Amygdala (tissue), 56 donors: ENCODE results near the gene ANXA11.

ENCODE experiments used
- DNase-seq, 56 donors: peaks; one replicate each; lab custom pipeline; 2025; lab: John Stamatoyannopoulos, UW

The ANXA11 gene

DNA sequence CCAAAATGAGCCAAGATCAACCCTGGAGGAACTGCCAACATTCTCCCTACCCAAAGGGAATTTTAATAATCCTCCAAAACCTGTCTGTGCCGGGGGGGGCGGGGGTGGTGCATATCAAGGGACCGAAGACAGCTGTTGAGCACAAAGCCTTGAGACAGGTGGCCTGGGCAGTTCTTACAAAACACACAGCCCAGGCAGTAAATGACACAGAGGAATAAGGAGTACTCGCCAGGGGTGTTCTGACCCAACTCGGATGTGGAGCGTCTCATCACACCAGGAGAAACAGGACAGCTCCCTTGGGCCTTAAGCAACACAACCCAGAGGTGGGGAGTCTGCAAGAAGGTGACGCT, 37.2 kb downstream of the ANXA11 start:
- peak in 1 of 56 donors; percentile 33 for DNase-seq

DNA sequence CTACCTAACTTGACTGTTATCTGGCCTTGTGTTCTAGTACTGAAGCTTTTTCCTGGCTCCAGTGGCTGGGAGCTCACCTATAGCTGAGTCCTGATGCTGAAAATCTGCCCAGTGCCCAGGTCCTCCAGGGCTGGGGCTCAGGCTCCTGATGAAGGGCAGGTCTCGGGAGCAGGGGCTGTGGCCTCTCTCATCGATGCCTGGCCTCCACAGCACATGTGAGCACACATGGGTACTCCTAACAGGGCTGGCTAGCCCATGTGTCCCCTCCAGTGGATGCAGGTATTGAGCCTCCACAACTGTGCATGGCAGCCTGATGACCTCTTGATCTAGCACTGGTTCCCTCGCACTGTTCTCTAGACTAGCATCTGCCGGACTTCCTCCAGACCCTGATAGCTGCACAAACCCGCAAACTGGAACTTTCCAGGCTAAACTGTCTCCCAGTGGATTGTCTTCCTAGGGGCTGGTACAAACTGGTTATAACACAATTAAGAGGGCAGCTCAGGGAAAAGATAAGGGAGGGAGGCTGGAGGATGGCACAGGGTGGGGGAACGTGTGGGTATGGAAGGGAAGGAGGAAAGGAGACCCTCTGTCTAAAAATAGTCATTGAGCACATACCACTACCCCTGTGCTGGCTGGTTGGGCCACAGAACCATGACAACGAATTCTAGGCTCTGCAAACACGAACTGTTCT, 37.7 kb downstream of the ANXA11 start:
- DNase-seq = no peak

DNA sequence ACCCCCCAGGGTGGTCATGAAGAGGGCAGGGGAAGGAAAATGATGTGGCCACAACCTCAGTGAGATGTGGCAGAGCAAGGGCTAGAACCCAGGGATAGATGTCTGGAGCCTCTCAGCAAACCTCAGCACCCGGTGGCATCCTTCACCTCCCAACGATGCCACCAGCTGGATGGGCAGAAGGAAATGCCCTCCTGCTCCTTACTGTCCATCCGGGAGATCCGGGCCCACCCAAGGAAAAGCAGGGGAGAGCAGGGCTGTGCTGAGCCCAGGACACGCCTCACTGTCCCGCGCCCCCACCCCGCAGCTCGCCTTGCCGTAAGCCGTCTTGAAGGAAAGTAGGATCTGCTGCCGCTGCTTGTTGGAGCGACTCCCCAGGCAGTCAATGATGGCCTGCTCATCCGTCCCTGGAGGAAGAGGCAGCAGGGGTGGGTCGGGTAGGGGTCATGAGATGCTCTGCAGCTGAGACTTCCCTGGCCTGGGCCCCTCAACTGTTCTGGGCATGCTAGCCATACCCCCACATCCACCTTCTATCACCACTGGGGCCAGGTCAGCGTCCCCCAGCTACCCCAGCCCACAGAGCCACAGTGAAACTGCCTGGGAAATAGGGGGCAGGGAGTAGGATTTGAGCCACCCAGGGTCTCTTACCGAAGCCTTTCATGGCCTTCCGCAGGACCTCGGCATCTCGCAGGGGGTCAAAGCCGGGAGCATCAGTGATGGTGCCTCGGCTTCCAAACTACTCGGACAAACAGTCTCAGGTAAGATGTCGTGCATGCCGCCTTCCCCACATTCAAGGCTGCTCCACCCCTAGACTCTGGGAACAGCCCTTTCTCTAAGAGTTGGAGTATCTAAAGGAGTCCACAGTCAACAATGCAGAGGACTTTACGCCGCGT, 38.5 kb downstream of the ANXA11 start:
- no peak for DNase-seq

DNA sequence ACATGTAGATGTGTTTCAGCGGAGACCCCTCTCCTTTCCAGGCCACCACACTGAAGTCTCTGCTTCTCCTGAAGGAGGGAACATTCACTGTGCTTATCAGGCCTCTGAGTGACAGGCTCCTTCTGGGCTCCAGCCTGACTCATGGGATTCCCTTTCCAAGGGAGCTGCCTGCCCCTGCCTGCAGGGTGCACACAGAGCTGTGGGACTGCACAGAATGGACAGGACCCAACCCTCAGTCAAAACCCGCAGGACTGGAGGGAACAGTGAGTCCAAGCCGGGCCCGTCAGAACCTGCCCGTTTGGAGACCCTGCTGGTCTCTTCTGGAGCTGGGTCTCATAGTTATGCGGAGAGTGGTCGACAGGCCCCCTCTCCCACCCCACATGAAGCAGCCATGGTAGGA, 40.2 kb downstream of the ANXA11 start:
- no peak for DNase-seq

DNA sequence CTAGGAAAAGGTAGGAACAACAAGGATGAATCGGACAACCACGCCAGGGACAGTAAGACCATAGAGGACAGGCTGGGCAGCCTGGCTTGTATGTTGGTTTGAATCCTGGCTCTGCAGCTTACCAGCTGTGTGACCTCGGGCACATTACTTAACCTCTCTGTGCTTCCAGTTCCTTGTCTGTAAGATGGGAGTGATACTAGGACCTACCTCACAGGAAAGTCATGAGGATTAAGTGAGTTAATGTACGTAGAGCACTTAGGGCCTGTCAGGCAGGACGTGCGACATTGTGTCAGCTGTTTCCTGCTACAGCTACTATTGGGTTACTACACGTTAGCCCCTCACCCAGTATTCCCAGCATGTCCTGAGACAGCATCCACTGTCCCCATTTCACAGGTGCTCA, 40.7 kb downstream of the ANXA11 start:
- no peak for DNase-seq

DNA sequence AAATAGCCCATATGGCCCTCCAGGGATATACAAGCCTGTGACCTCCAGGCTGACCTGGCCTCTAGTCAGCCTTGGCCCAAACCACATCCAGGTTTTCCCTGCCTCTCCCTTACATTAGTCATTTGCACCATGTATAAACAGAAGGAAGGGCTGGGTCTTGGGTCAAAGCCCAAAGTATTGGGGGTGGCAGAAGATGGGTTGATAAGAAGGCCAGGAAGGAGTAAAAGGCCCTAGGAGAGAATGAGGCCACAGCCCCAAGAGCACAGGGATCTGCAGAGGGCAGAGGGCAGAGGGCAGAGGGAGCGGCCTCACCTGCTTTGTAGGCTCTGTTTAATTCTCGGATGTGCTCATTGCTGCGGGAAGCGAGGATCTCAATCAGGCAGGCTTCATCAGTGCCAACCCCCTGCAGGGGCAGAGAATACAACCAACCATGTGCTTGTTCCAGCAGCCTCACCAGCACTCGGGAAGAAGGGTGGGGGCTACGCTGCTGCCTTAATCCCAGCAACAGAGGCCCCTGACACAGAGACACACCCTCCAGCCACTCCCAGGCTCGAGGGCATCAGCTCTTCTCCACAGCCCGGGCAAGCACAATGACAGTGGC, 41.5 kb downstream of the ANXA11 start:
- DNase-seq = no peak

DNA sequence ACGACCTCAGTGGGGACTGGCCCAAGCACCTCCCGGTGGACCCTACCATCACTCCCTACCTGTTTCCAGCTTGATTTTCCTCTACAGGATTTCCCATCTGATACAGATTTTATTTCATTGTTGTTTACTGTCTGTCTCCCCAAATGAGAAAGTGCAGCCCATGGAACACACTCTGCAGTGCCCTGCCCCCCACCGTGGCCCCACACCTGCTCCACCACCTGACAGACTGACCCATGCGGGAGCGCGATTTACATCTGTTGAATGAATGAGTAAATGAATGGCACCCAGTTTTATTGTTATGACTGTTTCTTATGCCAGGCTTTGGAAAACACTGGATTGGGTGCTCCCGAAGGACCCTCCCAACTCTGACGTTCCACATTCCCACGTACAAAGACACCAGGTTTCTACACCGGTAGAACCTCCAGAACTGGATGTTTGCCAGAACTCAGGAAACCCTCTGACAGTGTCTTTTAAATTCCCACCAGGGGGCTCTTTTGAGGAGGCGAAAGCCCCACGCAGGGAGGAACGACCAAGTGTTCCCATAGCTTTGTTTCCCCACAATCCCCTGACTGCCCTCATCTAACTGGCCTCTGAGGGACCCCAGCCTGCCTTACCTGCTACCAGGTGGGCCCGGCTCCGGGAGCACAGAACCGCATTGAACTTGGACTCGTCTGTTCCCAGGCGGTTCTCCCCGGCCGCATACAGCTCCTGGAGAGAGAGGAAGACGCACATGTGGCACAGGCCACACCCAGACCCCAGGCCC, 43.8 kb downstream of the ANXA11 start:
- DNase-seq = no peak

DNA sequence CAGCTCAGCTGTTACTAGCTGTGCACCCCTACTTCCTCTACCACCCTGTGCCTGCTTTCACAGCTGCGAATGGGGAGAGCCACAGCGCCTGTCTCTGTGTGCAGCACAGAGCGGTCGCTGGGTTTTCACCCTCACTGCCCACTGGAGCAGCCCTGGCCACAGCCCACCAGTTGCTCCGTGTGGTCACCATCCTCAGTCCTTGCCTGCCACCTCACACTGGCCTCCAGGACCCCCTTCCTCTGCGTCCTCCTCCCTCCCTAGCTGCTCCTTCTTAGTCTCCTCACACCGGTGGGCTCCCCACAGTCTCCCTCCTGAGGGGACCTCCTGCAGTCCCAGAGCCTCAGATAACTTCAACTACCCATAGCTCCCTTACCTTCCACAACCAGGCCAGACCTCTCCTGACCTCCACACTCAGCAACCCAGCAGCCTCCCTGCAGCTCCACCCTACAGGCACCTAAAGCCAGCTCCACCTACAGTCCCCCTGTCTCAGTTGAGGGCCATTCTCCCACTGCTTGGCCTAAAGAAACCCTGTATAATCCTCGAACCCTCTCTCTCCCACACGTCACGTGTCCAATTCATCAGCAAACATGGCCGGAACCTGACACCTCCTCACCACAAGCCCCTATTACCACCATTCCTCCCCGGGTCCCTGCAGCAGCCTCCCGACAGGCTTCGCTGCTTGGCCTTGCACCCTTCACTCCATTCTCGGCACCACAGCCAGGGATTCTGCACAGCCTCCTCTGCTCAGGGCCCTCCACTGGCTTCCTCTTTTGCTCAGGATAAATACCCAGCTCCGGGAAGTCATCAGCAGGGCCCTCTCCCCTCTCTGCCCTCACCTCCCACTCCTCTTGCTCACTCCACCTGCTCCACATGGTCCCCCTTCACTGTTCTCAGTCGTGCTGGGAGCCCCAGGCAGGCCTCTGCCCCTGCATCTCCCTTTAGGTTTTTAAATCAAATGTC, 44.7 kb downstream of the ANXA11 start:
- DNase-seq = no peak

DNA sequence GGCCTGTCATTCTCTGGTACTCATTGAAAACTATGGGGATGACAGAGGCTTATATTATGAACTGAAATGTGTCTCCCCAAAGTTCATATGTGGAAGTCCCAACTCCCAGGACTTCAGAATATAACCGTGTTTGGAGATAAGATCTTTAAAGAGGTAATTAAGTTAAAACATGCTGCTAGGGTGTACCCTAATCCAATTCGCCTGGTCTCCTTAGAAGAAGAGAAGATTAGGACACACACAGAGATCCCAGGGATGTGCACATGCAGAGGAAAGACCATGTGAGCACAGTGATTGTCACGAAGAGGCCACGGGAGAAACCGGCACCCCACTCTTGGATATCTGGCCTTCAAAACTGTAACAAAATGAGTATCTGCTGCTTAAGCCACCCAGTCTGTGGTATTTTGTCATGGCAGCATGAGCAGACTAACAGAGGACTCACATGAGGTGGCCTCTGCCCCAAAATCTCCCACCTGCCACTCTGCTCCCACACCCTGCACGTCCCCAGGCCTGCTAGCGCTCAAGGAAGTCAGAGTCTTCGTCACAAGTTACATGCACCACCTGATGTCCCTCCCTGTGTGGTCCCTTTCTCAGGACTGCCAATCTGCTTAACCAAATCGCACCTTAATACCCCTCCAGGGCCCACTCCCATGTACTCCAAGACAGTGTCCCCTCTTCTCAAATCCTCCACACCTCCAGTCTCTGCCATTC, 46.0 kb downstream of the ANXA11 start:
- no peak for DNase-seq

DNA sequence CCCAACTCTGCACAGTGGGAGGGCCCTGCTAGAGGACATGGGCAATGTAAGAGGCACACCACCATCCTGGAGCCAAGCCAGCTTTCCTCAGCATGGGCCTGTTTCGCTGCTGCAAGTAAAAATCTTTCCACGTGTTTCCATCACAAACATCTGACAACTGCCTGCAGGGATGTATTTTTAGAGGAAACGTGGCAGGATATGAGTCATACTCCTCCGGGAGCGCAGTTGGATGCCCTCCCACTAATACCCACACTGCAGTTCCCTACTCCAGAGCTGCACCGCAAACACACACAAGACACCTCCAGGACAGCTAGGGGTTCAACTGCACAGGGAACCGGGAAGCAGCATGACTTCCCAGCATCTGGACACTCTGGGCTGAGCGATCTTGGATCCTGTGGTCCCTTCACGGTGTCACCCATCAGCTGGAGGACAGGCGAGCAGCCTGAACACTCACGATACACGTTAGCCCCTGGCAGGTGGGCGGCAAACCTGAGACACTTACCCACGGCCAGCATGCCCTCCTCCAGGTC, 46.7 kb downstream of the ANXA11 start:
- peak in 34 of 56 donors; percentile 12 to 73 (median 42) for DNase-seq

DNA sequence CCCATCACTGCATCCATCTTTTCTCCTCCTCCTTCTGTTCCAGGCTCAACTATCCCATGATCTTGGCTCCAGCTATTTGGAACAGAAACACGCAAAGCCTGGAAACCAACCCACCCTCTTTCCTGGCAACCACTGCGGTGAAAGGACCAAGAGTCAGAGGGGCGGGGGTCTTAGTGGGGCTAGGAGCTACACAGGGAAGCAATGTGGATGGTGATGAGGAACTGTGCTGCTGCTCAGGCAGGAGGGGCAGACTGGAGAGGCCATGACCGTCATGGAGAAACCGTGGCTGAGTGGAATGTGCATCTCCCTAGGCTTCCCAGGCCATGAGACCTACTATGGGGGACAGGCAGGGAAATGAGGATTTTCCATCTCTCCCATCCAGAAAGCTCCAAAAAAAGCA, 47.2 kb downstream of the ANXA11 start:
- no peak for DNase-seq

DNA sequence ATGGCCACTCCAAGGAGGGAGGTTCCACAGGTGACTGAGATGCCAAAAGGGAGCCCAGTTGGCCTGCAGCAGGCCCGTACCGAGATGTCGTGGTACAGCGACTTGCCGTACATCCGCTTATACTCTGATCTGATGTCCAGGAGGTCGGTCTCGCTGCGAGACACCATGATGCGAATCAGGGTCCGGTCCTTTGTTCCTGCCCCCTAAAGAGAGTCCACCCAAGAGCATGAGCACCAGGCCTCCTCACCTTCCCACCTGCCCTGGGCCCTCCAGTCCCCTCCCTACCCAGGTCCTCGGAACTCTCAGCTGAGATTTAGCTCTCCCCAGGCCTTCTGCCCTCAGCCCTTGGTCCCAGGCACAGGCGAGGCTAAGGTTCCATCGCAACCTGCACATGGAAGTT, 47.8 kb downstream of the ANXA11 start:
- DNase-seq = no peak

DNA sequence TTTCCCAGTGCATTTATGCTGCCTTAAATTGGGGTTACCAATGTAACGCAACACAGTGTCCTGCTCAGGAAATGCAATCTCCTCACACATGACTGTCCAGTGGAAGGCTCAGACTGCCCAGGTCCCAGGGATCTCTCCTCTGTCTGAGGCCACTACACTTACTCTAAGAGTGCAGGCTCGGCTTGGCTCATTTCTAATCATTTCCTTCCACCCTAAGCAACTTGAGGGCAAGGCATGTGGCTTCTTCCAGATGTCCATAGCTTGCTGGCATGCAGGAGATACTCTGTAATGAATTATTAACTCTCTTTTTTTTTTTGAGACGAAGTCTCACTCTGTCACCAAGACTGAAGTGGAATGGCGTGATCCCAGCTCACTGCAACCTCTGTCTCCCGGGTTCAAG, 49.1 kb downstream of the ANXA11 start:
- DNase-seq = no peak

DNA sequence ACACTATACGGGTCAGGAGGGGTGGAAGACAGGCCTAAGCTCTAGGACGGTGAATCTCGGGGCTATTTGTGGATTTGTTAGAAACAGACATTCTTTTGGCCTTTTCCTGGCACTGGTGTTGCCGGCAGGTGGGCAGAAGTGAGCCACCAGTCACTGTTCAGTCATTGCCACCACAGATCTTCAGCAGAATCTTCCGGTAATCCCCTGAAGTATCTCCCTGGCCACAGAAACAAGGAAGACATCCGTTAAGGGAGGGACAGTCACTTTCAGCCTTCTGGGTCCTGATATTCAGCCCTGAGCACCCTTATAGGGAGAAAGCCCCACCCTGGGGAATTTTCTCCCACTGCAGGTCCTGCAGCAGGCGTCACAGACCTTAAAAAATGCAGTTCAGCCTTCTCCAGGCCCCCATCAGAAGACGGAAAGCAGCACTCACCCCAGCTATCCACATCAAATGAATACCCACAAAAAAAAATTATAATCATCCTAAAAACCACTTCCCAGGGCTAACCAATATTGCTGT, 49.6 kb downstream of the ANXA11 start:
- DNase-seq = no peak

DNA sequence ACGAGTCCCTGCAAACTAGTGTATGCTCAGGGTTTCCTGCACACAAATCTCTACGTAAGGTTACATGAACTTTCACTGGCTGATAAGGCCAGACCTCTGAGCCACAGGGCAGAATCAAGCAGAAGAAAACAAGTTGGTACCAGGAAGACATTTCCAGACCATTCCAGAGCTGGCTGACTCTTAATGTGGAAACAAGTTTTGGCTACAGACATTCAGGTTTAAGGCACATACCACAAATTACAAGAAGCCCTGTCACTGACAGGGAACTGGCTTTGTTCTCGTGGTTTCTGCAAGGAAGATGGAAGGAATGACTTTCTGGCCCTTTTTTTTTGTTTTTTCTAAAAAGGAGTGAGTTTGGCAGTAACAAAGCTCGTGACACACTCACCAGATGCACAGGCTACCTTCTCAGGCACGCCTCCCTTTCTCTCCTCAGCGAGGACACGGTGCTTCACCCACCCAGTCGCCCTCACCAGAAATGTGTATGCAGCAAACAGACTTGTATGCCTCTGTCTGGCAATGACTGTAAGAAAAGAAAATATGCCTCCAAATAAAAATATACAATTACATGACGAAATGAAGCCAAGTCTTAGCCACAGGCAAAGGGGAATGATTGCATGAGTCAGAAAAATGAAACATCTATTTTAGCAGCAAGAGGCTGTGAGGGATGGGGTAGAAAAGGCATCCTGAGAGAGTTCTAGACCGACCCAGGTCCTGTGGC, 50.2 kb downstream of the ANXA11 start:
- DNase-seq = peak in 5 of 56 donors; percentile 13 to 51 (median 17)

DNA sequence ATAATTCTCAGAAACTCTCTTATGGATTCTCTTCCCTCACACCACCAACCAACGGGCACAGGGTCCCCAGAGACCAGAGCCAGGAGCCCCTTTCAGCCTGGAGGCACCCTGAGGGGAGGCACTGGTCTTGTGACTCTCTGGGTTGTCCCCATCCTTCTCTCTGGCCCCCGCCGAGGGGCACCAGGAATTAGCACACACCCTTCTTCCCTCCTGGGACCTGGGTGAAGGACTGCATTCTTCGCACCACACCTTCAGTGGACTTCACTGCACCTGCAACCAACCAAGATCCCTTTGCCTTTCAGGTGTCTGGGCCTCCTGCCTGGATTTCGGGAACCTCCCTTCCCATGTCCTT, 50.7 kb downstream of the ANXA11 start:
- no peak for DNase-seq

DNA sequence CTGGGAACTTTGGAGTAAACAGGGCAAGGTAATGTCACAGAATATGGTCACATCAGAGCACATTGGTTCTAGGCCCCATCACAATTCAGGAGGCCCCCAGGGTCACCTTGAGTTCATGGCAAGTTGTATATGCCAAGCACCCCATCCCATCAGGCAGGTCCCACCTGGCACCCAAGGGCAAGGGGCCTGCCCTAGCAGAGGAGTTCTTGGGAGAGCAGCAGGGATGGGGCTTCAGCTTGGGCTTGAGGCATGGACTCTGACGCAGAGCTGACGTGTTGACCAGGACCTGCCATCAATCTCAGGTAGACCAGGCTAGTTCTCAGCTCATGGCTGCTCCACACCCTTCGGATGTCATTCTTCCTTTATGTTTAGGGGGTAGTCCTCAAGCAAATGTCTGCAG, 51.9 kb downstream of the ANXA11 start:
- no peak for DNase-seq

DNA sequence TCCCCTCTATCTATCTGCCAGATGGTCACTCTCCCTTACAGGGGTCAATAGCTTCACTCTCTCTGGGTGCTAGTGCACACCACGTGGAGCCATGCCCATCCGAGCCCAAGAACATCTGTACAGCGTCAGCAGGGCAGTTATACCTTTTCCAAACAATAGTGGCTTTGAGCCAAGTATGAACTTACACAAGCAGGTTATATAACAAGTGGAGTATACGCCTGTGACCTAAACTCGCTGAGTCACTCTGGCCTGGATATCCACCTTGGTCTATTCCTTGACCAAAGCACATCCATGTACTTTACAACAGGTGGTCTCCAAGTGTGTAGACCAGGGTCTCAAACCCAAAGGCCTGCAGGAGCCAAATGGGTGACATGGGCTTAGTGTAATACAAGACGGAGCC, 52.5 kb downstream of the ANXA11 start:
- no peak for DNase-seq
